Measurements from ENCODE around the gene RAB10. TPM values are rescaled to one million over a fixed set of nuclear protein-coding genes. Genes with fewer than 3 reads are reported as not detected.

The RAB10 gene
- total and polyA plus RNA-seq, 9 of the 15 experiments (the other 6 are each of a cell fraction or from before 2014, with no cell fraction given), result 25.1 to 214 (median 157) TPM

DNA sequence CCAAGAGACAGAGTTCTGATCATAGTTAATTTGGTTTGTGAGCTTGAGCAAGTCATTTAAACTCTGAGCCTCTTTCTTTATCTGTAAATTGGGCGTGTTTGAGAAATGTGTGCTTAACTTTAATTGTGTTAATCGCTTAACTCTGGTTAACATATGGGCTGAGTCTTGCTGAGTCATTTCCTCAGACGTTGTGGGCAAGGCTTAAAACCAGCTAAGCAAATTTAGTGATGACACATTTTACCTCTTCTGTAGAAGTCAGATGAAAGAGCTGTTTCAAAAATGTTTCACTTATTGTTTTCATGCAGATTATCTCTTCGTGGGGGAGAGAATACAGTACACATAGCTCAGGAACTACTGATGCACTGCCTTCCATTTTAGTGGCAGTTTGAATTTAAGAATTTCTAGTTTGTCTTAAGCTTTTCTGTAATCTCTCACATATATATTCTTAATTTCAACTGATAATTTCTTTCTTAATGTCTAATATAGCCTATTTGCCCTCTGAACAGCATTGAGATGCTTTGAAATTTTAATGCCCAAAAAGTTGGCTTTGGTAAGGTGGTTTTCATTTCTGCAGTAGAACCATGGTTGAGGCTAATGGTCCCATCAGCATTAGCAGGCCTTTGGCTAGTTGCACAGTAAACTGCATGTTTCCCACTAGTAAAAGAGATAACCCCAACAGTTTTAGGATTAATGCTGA, 34.9 kb downstream of the RAB10 start (continued):
- TF ChIP-seq RUNX1 (IDR thresholded peaks at IDR 0.05; ENCODE audit: low read depth) (no peak), SP1 (CRISPR knock-in tag; IDR thresholded peaks at IDR 0.05) (no peak), NCOA4 (IDR thresholded peaks at IDR 0.05; ENCODE audit: partially characterized antibody) (no peak), ZNF586 (CRISPR knock-in tag; conservative IDR thresholded peaks at IDR 0.05) (no peak), DIDO1 (tag; IDR thresholded peaks at IDR 0.05; ENCODE audit: low read depth) (no peak), TSC22D4 (tag; IDR thresholded peaks at IDR 0.05) (no peak), ZNF655 (CRISPR knock-in tag; IDR thresholded peaks at IDR 0.05) (0 out of 2 replicates have a peak, but pooled peaks have one; percentile 48), CBX8 (IDR thresholded peaks at IDR 0.05; ENCODE audit: borderline replicate concordance, extremely low read depth, low read depth, low read length, poor library complexity, severe bottlenecking) (no peak), SRSF1 (IDR thresholded peaks at IDR 0.05; ENCODE audit: low read depth, low read length) (no peak), ZMIZ1 (IDR thresholded peaks at IDR 0.05; ENCODE audit: low read depth in 2 of 2, low read length in 2 of 2) (peak in 1 of 2 experiments; percentile 69; a peak in 1 of 4 replicates), EP300 (IDR thresholded peaks at IDR 0.05; ENCODE audit: low read length) (peak; percentile 98)
- TF ChIP-seq, protein P1, sequence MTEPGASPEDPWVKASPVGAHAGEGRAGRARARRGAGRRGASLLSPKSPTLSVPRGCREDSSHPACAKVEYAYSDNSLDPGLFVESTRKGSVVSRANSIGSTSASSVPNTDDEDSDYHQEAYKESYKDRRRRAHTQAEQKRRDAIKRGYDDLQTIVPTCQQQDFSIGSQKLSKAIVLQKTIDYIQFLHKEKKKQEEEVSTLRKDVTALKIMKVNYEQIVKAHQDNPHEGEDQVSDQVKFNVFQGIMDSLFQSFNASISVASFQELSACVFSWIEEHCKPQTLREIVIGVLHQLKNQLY (CRISPR knock-in tag; conservative IDR thresholded peaks at IDR 0.05), result no peak
- TF ChIP-seq, protein P2, sequence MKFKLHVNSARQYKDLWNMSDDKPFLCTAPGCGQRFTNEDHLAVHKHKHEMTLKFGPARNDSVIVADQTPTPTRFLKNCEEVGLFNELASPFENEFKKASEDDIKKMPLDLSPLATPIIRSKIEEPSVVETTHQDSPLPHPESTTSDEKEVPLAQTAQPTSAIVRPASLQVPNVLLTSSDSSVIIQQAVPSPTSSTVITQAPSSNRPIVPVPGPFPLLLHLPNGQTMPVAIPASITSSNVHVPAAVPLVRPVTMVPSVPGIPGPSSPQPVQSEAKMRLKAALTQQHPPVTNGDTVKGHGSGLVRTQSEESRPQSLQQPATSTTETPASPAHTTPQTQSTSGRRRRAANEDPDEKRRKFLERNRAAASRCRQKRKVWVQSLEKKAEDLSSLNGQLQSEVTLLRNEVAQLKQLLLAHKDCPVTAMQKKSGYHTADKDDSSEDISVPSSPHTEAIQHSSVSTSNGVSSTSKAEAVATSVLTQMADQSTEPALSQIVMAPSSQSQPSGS (CRISPR knock-in tag; IDR thresholded peaks at IDR 0.05), result no peak
- TF ChIP-seq, protein P3, sequence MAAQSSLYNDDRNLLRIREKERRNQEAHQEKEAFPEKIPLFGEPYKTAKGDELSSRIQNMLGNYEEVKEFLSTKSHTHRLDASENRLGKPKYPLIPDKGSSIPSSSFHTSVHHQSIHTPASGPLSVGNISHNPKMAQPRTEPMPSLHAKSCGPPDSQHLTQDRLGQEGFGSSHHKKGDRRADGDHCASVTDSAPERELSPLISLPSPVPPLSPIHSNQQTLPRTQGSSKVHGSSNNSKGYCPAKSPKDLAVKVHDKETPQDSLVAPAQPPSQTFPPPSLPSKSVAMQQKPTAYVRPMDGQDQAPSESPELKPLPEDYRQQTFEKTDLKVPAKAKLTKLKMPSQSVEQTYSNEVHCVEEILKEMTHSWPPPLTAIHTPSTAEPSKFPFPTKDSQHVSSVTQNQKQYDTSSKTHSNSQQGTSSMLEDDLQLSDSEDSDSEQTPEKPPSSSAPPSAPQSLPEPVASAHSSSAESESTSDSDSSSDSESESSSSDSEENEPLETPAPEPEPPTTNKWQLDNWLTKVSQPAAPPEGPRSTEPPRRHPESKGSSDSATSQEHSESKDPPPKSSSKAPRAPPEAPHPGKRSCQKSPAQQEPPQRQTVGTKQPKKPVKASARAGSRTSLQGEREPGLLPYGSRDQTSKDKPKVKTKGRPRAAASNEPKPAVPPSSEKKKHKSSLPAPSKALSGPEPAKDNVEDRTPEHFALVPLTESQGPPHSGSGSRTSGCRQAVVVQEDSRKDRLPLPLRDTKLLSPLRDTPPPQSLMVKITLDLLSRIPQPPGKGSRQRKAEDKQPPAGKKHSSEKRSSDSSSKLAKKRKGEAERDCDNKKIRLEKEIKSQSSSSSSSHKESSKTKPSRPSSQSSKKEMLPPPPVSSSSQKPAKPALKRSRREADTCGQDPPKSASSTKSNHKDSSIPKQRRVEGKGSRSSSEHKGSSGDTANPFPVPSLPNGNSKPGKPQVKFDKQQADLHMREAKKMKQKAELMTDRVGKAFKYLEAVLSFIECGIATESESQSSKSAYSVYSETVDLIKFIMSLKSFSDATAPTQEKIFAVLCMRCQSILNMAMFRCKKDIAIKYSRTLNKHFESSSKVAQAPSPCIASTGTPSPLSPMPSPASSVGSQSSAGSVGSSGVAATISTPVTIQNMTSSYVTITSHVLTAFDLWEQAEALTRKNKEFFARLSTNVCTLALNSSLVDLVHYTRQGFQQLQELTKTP (IDR thresholded peaks at IDR 0.05; ENCODE audit: low read depth in 1 of 2, partially characterized antibody in 2 of 2), result peak; percentile 41 to 74
